Activated naive CD4-positive, alpha-beta T cell treated with anti-CD3 and anti-CD28 coated beads, Interleukin-2, amount 10 ng/mL, durations not matched to agents 7 days and 5 days (primary cell): Measurements from ENCODE around the gene PALD1.

Experiments
- CTCF ChIA-PET: fragments of 350-600 bp; sonication (Branson Sonifier 250); formaldehyde crosslinking; loops from one replicate; lab custom pipeline; 2021; ENCODE audit warnings: antibody characterized with exemption; lab: Charles Lee
- DNase-seq: peaks from one replicate; pipeline ENCODE4 v3.0.0-alpha.2; 2020
- H3K27ac Mint-ChIP-seq: one replicate; pipeline ENCODE4 v1.8.0; 2021; ENCODE audit warnings: mild to moderate bottlenecking, moderate library complexity, mixed read lengths
- H3K27me3 Mint-ChIP-seq: one replicate; pipeline ENCODE4 v1.8.0; 2021; ENCODE audit warnings: mild to moderate bottlenecking, mixed read lengths
- H3K36me3 Mint-ChIP-seq: one replicate; pipeline ENCODE4 v1.8.0; 2021; ENCODE audit warnings: mixed read lengths
- H3K4me1 Mint-ChIP-seq: one replicate; pipeline ENCODE4 v1.8.0; 2021; ENCODE audit warnings: mixed read lengths
- H3K4me3 Mint-ChIP-seq: one replicate; pipeline ENCODE4 v1.8.0; 2021; ENCODE audit warnings: mild to moderate bottlenecking, moderate library complexity, mixed read lengths
- H3K9me3 Mint-ChIP-seq: one replicate; pipeline ENCODE4 v1.8.0; 2021; ENCODE audit warnings: mixed read lengths

The PALD1 gene

GRCh38 chr10:70478191-70479164, at the start of gene PALD1:
PALD1 (plus strand) TSS chr10:70478767; CDS start chr10:70525952, 47,185 bp downstream.
- peak; percentile 51 for DNase-seq
- Mint-ChIP-seq H3K36me3 (no peaks in the 10 kb centered on the region), H3K27me3 (peaks cover 94% of the 10 kb centered on the region), H3K4me1 (peaks cover 42% of the 10 kb centered on the region), H3K27ac (peak within 1 kb of the TSS; percentile 42), H3K4me3 (peak within 1 kb of the TSS; percentile 68), H3K9me3 (no peaks in the 10 kb centered on the region)
- CTCF ChIA-PET: interaction anchor here (3.1 kb wide), 1 partner anchor 16 kb away, joined by 20 read pairs; no protein-coding TSS in a partner anchor

DNA sequence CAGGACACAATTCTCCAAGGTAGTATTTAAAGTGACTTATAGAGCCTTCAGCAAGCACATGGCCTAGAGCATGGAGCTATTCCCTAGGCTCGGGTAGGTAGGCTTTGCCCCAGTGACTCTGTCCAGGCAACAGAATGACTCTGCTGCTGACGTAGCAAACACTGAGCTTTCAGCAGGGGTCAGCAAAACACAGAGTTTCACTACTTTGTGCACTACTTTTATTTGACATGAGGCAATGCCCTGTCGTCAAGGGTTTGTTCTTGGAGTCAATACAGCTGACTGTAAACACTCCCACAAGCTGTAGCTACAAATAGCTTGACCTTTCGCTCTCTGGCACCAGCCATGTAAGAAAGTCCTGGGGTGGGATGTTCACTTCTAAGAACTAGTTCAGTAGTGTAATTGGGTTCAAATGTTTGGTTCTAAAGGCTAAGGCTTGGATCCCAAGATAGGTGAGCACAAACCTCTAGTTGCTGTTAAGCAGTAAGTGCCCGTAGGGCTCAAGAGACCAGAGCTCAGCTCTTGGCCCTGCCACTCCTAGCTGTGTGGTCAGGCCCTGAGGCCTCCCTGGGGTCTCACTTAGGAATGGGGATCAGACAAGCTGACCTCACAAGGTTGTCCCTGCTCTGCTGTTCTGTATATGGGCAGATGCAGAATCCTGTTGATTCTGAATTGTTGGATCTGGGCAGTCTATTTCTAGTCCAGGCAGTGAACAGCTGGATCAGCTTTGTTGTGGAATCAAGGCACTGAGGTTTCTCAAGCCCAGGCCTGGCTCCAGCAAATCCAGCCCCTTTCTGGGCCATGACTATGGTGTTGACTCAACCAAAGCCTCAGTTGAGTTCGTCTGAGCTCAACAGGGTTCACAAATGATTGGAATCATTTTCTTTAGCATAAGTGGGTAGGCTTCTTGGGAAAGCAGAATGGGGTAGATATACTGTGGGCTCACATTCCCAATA, 47.8 kb upstream of the PALD1 start:
- H3K27me3 Mint-ChIP-seq: no peaks in the 10 kb centered on the region
- peaks cover 46% of the 10 kb centered on the region for H3K36me3 Mint-ChIP-seq
- no peak overlapping the region for H3K4me3 Mint-ChIP-seq
- CTCF ChIA-PET: interaction anchor here (1.4 kb wide), 2 partner anchors 30 to 51 kb away, joined by 4 to 5 read pairs; no protein-coding TSS in a partner anchor
- no peak overlapping the region for H3K27ac Mint-ChIP-seq
- H3K4me1 Mint-ChIP-seq: peaks cover 39% of the 10 kb centered on the region
- DNase-seq: no peak
- H3K9me3 Mint-ChIP-seq: no peaks in the 10 kb centered on the region

- DNase-seq: no peak
- H3K4me1 Mint-ChIP-seq: peaks cover 39% of the 10 kb centered on the region
- CTCF ChIA-PET: interaction anchor here (1.4 kb wide), 2 partner anchors 29 to 53 kb away, joined by 4 to 5 read pairs; no protein-coding TSS in a partner anchor
- H3K9me3 Mint-ChIP-seq: no peaks in the 10 kb centered on the region
- H3K27ac Mint-ChIP-seq: peak overlapping the region; percentile 88
- peak overlapping the region; percentile 78 for H3K4me3 Mint-ChIP-seq
- peaks cover 9% of the 10 kb centered on the region for H3K27me3 Mint-ChIP-seq
- peaks cover 42% of the 10 kb centered on the region for H3K36me3 Mint-ChIP-seq
Observed at GRCh38 chr10:70432101-70432500, 46.5 kb upstream of the PALD1 start.

- H3K27me3 Mint-ChIP-seq: peaks cover 14% of the 10 kb centered on the region
- CTCF ChIA-PET: interaction anchor here (1.4 kb wide), 2 partner anchors 28 to 53 kb away, joined by 4 to 5 read pairs; no protein-coding TSS in a partner anchor
- H3K9me3 Mint-ChIP-seq: no peaks in the 10 kb centered on the region
- H3K36me3 Mint-ChIP-seq: peaks cover 38% of the 10 kb centered on the region
- H3K4me1 Mint-ChIP-seq: peaks cover 39% of the 10 kb centered on the region
- peak overlapping the region; percentile 78 for H3K4me3 Mint-ChIP-seq
- H3K27ac Mint-ChIP-seq: peak overlapping the region; percentile 88
- peak; percentile 41 for DNase-seq
Observed at GRCh38 chr10:70432561-70433263, 45.9 kb upstream of the PALD1 start.

- CTCF ChIA-PET: no interaction called here
- H3K9me3 Mint-ChIP-seq: no peaks in the 10 kb centered on the region
- H3K27me3 Mint-ChIP-seq: peaks cover 25% of the 10 kb centered on the region
- peaks cover 39% of the 10 kb centered on the region for H3K4me1 Mint-ChIP-seq
- peaks cover 31% of the 10 kb centered on the region for H3K36me3 Mint-ChIP-seq
- H3K27ac Mint-ChIP-seq: peak overlapping the region; percentile 43
- peak overlapping the region; percentile 78 for H3K4me3 Mint-ChIP-seq
- no peak for DNase-seq
Observed at GRCh38 chr10:70433581-70434280, 44.8 kb upstream of the PALD1 start.

DNA sequence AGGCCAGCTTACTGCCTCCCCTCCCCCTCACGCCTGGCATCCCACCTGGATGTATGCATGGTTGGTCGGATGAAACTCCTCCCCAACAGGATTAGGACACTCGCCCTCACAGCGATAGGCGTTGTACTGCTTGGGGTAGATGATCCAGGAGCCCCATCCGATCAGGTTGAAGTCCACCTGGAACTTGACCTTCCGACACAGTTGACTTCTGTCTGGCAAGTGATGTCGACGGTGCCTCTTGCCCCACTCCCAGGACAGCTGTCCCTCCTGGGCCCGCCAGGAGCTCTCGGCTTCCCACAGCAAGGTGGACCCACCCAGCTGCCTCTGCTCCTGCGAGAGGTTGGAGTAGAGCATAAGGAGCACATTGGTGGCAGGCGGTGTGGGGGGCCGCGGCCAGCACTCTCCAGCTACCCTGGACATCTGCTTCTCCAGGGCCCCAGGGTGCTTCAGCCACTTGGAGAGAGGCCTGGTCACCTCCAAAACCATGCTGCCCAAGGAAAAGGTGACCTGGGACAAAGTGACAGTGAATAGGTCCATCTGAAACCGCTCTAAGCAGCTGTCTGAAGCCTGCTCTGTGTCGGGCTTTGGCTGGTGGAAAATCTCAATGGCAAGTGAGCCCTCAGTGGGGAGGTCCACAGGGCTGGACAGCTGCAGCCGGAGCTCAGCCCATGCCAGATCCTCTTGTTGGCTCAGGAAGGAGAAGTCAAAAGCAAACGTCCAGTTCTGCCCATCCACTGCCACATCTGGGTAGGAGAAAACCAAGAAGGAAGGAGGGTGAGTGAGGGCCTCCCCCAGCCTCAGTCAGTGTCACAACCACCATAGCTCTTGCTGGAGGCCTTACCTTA, 43.1 kb upstream of the PALD1 start:
- Mint-ChIP-seq H3K27me3 (peaks cover 42% of the 10 kb centered on the region), H3K4me3 (no peak overlapping the region), H3K36me3 (peaks cover 17% of the 10 kb centered on the region), H3K9me3 (no peaks in the 10 kb centered on the region), H3K27ac (no peak overlapping the region), H3K4me1 (peaks cover 43% of the 10 kb centered on the region)
- CTCF ChIA-PET: interaction anchor here (1.1 to 2.2 kb wide), 2 partner anchors 26 to 126 kb away, joined by 3 to 8 read pairs; no protein-coding TSS in a partner anchor
- no peak for DNase-seq

DNA sequence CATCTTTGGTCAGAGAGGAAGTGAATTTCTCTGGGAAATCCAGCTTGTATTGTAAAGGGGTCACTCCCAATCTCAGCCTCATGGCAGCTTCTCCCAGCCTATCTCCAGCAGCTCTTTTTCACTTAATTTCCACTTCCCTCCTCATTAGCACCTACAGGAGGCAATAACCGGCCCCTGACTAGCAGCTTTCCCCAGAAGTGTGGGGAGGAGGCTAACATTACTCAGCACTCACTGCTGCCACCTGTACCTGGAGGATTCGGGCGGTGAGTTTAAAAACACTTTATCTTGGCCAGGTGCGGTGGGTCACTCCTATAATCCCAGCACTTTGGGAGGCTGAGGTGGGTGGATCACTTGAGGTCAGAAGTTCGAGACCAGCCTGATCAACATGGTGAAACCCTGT, 40.8 kb upstream of the PALD1 start:
- CTCF ChIA-PET: interaction anchor here (2.2 kb wide), 1 partner anchor 23 kb away, joined by 8 read pairs; no protein-coding TSS in a partner anchor
- H3K36me3 Mint-ChIP-seq: peaks cover 6% of the 10 kb centered on the region
- H3K27ac Mint-ChIP-seq: no peak overlapping the region
- no peaks in the 10 kb centered on the region for H3K9me3 Mint-ChIP-seq
- DNase-seq: no peak
- peaks cover 65% of the 10 kb centered on the region for H3K27me3 Mint-ChIP-seq
- peaks cover 34% of the 10 kb centered on the region for H3K4me1 Mint-ChIP-seq
- no peak overlapping the region for H3K4me3 Mint-ChIP-seq

DNA sequence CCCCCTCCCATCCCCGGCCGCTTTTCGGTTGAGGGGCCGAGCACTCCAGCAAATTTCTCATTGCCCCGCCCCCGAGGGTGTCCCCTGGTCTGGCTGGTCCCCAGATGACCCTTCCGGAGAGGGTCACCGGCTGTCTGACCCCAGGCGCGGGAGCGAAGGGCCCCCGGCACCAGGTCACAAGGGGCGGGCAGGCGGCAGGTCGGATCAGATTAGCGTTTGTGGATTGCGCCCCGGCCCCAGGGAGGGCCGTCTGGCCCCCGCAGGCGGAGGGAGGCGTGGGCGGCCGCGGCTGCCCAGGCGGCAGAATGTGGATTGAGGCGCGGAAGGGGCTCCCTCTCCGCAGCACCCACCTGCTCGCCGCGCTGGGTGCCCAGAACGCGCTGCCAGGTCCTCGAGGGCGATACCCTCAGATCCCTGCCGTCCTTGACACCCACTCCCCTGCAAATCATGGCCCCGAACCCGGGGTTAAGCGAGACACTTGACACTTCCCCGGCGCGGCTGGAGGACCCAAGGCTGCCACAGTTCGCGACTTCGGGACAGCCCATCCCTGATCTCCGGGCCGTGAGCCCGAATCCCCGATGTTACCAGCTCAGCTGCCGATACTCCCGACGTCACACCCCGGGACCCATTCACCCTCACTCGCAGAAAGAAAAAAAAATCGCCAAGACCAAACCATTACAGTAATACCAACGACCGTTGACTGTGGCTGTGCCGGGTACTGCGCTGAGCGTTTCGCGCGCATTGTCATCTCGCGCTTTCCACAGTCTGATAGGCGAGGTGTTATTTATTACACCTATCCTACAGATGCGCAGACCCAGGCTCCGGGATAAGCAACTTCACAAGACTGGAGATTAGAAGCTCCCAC, 38.0 kb upstream of the PALD1 start:
- no peaks in the 10 kb centered on the region for H3K9me3 Mint-ChIP-seq
- H3K4me1 Mint-ChIP-seq: peaks cover 13% of the 10 kb centered on the region
- no peak for DNase-seq
- no peak overlapping the region for H3K27ac Mint-ChIP-seq
- peaks cover 3% of the 10 kb centered on the region for H3K36me3 Mint-ChIP-seq
- H3K27me3 Mint-ChIP-seq: peaks cover 86% of the 10 kb centered on the region
- CTCF ChIA-PET: interaction anchor here (0.8 kb wide), 1 partner anchor 17 kb away, joined by 3 read pairs; no protein-coding TSS in a partner anchor
- peak overlapping the region; percentile 29 for H3K4me3 Mint-ChIP-seq

DNA sequence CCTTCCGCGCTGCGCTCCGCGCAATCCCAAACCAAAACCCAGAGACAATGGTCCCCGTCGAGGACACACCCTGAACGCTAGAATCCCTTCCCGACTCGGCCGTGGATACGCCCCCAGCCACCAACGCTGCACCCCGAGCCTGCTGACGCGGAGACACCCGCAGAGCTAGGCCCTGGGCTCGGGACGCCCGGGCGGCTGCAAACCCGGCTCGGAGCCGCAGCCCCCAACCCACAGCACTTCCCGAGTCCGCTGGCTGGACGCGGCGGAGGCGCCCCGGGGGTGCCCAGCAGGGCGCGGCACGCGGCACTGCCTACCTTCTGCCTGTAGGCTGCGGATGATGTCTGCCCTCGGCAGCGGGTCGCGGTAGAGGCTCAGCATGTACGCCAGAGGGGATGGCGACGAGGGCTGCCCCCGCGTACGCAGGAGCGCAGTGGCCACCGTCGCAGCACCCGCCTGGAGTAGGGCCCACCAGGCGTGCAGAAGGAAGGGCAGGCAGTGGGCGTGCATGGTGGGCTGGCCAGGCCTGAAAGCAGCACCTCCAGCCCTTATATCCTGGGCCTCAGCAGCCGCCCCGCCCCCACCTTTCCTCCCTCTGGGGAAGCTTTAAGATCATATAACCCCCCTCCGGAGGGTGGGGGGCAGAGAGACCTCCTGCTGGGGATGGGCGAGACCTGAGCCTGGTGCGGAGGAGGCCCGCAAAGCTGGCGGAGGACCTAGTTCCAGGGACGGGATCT, 37.2 kb upstream of the PALD1 start, which contains the start of gene NODAL:
Gene NODAL (minus strand): TSS at position 521 of the 734 bp plus-strand sequence. CDS start 14 bp downstream, at position 507.
- DNase-seq: no peak
- H3K4me1 Mint-ChIP-seq: peaks cover 13% of the 10 kb centered on the region
- peaks cover 3% of the 10 kb centered on the region for H3K36me3 Mint-ChIP-seq
- H3K27ac Mint-ChIP-seq: no peak within 1 kb of the TSS
- peak within 1 kb of the TSS; percentile 29 for H3K4me3 Mint-ChIP-seq
- peaks cover 87% of the 10 kb centered on the region for H3K27me3 Mint-ChIP-seq
- CTCF ChIA-PET: no interaction called here
- no peaks in the 10 kb centered on the region for H3K9me3 Mint-ChIP-seq

DNA sequence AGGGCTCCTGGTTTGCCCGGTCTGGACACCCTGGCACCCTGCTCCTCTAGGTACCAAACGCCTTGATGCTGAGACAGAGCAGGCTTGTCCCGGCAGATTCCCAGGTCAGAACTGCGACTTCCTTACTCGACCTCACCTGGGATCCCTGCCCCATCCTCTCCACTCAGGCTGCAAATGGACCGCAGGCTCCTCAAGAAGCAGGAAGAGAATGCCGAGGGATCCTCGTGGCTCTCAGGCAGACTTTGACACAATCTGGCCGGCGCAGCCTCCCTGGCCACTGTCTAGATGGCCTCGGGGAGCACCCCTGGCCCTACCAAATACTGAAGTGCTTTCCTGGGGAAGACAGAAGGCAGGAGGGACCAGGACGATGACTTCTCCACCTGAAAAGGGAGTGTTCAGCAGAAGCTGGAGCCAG, 36.7 kb upstream of the PALD1 start:
- H3K27me3 Mint-ChIP-seq: peaks cover 88% of the 10 kb centered on the region
- CTCF ChIA-PET: interaction anchor here (0.9 kb wide), 1 partner anchor 317 kb away, joined by 3 read pairs; no protein-coding TSS in a partner anchor

More for the DNA sequence above, 36.7 kb upstream of the PALD1 start:
- H3K9me3 Mint-ChIP-seq: no peaks in the 10 kb centered on the region
- DNase-seq: no peak
- H3K36me3 Mint-ChIP-seq: peaks cover 3% of the 10 kb centered on the region
- no peak overlapping the region for H3K27ac Mint-ChIP-seq
- no peak overlapping the region for H3K4me3 Mint-ChIP-seq
- peaks cover 13% of the 10 kb centered on the region for H3K4me1 Mint-ChIP-seq
